ENCODE results near the gene SLC8A1.

SLC8A1 gene

DNA sequence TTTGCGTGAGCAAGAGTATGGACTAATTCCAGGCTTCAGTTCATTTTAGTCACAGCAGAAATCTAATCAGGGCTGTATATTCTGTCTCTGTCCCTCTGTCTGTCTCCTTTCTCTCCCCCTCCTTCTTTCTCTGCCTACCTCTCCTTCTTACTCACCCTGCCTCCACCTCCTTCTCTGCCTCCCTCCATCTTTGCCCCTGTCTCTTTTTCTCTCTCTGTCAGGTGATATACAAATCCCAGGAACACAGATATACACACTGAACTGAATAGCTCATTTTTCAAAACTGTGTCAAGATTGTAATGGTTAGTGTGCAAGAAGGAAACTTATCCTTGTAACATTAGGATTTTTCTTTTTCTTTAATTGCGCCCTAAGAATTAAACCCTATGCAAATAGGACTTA is 32.5 kb downstream of the SLC8A1 start:
- DNase-seq: no peak

DNA sequence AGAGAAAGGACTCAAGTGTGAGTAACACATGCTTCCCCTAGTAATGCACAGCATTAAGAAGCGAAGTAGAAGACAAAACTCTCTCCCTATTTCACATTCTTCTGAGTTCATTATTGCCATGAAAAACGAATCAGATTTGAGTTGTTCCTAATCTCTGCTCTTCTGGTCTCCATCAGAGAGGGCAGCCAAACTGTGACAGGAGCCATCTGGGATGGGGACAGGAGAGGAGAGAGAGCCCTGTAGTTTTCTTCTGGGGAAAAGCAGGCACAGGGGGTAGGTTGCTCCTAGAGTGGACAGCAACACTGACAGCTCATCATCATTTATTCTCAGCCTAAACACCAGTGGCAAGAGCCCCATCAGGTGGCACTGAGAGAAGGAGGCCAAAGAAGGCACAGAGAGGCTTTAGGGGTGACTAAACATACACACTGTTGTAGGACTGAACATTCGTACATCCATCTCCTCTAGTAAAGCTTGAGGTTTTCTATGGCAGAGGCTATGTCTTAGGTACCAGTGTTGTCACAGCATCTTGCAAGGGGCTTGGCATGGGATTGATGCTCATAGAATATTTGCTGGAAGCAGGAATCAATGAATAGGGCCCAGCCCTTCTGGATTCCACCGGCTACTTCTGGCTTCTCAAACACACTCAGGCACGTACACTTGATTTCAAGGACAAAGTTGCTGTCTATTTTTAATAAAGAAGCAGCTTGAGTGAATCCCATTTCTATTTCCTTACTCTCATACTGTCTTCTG is 33.1 kb downstream of the SLC8A1 start:
- DNase-seq: no peak

DNA sequence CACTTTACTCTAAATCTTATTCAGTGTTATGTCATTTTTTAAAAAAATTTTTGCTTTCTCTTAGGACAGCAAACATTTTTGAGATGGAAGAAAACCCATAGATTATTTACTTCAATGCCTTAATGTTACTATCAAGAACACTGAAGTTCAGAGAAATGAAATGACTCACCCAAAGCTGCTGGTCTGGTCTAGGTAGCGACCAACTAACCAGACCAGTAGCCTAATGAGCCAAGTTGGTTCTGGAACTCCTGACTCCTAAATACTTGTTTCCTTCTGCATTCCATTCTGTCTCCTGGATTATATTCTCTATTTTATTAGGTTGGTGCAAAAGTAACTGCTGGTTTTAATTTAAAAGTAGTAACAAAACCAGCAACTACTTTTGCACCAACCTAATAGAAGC is 35.4 kb downstream of the SLC8A1 start:
- no peak for DNase-seq

DNA sequence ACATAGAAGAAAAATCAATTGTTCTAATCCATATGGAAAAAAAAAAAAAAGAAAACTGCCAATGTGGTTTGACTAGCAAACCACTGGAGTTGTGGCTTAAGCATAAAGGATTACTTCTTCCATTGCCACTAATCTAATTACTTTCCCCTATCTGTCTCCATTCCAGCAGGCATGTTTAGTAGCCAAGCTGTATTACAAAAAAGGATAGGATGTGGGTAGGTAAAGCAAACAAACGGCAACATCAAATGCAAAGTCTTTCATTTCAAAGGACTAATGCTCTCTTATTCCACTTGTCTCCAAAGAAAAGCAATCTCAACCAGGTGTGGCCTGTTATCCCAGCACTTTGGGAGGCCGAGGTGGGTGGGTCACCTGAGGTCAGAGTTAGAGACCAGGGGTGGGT is 36.5 kb downstream of the SLC8A1 start:
- DNase-seq: no peak

DNA sequence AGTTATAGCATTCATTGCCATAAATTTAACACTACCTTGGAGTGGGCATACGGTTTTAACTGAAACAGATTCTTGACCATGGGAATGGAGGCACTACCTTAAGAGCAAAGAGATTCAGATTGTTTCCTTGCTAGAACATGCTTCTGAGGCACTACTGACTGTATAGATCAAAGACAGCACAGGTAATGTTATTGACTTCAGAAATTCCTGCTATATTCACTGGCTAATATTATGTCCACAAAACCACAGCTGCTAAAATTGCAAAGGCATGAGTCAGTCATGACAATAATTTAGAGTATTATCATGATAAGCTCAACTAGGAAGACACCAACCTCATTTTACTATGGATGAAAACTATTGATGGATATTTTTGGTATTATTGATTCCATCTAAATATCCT is 39.4 kb downstream of the SLC8A1 start:
- no peak for DNase-seq

DNA sequence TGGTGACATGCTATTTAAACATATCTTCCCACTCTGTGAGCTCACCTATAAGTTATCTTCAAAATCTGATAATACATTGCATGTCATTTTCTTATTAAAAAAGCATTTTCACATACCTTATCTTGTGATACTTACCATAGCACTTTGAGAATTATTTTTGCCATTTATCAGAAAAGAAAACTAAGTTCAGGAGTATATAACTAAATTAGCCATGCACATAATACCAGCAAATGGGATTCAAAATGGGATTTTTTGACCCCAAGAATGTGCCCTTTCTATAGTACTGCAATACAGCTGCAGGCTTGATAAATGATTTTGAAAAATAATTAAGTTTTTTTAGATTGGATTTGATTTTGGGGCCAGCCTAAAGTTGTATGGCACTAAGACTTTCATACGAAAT is 41.2 kb downstream of the SLC8A1 start:
- DNase-seq: no peak

DNA sequence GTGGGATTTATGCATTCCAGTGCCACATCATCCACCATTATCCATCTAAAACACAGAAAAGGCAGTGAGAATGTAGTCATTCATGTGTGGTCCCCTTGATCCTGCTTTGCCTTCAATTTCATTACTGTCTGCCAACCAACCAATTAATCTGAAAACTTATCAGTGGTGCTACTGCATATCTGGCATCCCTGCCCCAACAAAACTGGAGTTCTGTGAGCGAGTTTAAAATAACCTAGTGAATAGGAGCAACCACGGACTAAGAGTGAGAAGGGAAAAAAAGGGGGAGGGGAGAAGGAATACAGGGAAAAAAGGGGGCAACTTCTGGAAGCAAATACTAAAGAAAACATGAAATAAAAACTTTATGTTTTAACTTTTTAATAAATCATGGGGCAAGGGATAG is 42.2 kb downstream of the SLC8A1 start:
- no peak for DNase-seq

DNA sequence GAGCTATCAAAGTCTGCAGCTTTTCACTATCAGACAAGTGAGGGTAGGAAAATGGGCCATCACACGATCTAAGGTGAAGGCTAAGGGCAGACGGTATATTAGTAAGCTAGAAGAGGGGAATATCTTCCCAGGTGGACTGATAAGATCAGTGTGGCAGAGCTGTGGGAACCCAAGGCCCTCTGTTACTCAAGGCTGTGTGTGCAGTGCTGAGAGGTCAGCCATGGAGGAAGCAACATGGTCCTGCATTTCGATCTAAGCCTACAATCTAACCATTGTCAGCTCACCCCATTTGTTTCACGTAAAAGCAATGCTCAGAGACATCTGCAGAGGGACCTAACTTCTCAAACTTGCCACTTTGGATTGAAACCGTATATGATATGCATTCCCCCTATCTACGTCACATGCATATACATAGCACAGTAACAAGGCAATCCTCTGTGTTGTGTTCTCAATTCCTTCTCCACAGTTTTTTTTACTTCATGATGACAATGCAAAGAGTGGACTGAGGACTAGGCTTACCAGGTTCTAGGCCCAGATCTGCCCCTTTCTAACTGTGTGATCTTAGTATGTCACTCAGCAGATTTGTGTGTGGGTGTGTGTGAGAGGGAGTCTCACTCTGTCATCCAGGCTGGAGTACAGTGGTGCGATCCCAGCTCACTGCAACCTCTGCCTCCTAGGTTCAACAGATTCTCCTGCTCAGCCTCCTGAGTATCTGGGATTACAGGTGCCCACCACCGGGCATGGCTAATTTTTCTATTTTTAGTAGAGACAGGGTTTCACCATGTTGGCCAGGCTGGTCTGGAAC is 45.2 kb downstream of the SLC8A1 start:
- no peak for DNase-seq

DNA sequence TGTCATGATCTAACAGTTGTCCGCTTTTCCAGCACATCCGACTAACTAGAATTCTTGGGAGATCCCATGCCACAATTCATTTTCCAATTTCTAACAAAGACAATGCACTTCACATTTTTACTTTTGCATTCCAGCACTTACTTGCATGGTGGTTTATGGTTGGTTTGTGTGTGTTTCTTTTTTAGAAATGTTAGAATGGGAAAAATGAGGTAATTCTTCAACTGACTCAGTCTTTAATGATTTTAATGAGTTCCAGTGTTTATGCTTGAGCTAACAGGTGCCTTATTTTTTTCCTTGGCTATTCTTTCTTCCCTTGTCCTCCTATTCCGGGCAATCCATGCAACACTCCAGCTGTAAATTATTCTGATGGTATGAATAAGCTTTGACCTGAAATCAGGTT is 46.4 kb downstream of the SLC8A1 start:
- DNase-seq: no peak

DNA sequence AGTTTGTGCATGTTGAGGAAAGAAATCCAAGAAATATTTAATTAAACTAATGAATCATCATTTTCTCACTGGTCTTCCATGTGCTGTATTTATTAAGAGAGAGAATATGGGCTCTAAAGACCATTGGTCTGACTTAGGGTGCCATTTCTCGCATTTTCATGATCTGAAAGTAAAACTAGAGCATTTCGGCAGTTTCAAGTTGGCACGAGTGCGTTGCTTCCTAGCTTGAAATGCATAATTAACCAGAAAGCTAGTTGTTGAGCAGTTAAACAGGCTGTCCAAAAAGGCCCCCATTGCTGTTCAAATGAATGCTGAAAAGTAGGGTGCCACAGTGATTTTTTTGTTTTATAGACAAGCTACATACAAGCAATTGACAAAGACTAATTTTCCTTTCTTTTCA is 47.4 kb downstream of the SLC8A1 start:
- DNase-seq: no peak

DNA sequence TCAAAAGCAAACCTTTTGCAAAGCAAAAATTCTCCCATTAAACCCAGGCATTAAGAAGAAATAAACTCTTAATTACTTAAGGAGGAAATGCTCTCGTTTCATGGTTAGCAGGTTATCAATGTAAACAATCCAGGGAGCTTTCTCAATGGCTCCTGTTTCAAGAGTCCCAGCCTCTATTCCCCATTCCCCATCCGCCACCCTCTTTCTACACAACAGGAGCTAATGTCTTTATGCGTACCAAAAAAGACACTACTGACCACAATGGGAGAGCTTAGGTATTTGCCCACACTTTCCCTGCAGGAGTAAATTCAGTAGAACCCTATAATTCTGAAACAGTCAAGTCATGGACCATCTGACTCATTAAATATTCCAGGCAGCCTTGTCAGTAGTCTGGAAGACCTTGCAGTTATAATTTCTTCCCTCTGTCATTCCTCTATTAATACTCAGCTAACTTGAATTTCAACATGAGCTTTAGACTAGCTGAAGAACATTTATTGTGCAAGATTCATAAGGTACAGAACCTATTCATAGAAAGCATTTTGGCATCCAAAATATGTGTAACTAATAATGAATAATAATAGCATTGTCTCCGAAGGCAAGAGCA is 48.6 kb downstream of the SLC8A1 start:
- no peak for DNase-seq

DNA sequence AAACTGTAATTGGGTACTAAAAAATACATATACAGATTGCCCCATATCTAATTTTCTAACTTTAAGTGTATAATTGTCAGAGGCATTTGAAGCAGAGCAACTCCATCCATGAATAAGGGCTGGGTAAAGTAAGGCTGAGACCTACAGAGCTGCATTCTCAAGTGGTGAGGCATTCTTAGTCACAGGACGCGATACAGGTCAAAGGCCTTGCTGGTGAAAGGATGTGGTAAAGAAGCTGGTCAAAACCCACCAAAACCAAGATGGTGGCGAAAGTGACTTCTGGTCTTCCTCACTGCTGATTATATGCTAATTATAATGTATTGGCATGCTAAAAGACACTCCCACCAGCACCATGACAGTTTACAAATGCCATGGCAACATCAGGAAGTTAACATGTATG is 50.0 kb downstream of the SLC8A1 start:
- no peak for DNase-seq

DNA sequence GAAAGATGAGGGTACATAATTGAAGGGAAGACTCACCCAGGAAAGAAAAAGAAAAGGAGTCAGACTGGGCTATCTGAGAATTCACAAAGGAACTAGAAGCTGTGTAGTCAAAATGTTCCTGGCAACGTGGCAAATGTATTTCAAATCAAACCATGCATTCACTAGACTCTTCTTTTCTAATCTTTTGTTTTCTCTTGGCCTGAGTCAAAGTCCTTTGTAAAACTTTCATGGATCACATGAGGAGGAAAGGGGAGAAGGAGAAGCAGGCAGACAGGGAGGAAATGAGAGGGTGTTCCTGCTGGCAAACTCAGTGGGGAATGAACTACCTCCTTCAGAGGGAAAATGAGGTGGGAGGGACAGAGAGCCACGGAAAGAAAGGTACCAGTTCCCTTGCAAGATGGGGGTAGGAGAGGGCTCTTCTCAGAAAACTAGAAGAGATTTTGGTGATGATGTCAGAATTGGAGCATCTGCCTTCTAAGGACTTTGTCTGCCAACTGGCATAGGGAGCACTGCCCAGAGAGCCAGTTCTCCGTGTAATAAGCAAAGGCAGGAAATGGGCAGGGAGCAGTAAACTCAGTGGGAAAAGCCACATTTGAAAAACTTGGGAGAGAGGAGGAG is 51.4 kb downstream of the SLC8A1 start:
- no peak for DNase-seq

DNA sequence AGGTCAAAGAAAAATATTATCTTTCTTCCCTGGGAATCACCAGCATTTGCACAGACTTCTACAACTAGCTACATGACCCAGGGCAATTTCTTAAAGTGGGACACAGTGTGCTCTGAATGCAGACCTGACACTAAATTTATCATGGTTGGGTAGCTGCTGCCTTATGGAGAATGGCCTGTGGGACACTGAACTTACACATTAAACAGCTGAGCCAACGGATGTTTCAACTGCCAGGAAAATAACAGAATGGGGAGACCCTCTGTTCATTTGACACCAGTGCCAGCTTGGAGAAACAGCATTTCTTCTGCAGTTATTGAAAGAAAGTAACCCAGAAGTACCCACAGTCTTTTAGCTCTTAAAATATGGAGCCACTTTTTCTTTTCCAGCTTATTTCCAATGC is 54.1 kb downstream of the SLC8A1 start:
- no peak for DNase-seq

DNA sequence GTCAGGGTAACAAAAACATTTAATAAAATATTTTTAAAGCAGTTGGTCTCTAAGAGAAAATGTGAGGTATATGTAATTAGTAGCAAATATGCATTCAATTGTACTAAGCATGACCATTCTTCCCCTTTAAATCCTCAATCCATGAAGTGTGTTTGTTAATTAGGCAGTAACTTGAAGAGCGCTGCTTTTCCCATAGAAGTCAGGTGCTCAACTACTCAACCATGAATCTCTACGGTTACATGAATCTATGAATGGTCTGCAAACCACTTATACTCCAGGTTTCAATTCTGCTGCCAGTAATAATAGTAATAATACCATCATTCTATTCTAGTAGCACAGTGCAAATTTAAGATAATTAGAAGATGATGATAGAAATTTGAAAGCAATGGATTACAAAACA is 55.8 kb downstream of the SLC8A1 start:
- DNase-seq: no peak

DNA sequence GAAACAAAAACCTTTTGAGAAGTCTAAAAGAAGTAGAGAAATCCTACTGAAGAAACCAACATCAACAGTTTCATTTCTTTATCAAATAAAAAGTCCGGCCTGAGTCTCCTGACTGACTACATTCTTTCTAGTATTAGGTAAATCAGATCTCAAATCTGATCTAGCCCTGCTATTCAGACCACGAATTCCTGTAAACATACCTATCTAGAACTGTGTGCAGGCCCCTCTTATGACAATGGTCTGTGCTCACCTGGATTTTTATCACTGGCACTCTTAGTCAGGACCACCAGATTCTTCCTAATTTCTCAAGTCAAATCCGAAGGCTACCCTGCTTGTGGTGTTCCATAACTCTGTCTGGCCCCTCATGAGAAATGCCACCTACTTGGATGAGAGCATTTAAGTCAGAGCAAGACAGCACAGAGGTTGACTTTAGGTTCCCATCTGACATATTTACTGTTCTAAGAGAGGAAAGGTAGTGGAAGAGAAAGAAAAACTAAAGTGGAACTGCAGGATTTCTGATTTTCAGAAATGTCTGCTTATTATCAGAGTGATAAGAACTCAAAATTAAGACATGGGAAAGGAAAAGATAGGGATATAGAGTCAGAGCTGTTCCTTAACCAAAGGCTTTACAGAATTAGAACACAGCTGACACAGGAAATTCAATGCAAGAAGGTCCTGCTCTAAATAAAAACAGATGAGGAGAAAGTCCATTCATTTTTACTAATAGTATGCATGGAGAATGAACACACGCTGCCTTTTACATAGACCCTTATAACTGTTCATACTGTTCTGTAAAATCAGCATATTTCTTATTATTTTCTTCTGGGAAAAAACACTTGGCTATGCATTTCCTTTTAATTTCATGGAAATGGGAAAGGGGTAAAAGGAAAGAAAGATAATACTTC is 56.5 kb downstream of the SLC8A1 start:
- no peak for DNase-seq

DNA sequence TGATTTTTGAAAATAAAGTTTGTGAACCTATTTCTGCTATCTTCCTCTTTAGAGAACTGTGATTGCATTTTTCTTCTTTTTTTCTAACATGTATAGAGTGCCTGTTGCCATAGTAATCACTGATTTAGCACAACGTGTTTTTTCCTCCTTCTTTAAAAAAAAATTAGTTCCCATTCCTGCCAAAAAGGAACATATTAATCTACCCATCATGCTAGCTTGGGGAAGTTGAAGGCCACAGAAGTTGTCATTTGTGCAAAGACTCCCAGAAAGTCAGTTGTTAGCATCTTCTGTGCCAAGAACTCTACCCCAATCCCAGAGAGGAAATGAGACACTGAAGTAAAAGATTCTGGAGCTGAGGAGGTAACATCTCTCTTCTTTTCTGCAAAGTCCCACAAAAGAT is 57.3 kb downstream of the SLC8A1 start:
- DNase-seq: no peak

DNA sequence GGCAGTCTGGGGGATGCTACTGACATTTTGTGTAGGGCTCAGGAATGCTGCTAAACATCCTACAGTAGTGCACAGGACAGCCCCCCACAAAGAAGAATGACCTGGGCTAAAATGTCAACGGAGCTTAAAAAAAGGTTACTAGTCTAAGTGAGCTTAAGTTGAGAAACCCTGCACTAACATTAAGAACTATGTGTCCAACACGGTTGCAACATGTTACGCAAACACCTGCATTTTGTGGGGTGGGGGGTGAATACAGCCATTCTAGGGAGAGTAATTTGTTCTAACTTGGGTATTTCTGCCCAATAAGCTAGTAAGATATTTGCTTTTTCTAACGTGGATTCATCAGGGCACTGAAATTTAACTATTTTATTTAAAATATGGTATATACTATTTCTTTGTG is 57.9 kb downstream of the SLC8A1 start:
- DNase-seq: no peak

DNA sequence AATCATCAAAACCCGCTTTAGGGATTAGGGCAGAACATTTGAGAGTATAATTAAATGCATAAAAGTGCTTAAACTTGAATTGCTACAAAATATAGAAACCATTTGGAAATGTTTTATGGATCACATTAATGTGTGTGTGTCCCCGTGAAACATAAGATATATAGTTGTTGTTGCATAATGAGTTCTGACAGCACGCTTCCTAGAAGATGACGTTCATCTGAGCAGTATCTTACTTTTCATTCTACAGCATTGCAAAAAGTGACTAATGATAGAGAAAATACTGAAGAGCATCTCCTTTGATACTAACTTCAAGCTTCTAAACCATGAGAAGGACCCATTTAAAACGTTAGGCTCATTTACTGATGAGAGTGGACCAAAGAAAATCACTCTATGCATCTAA is 63.7 kb downstream of the SLC8A1 start:
- DNase-seq: no peak

DNA sequence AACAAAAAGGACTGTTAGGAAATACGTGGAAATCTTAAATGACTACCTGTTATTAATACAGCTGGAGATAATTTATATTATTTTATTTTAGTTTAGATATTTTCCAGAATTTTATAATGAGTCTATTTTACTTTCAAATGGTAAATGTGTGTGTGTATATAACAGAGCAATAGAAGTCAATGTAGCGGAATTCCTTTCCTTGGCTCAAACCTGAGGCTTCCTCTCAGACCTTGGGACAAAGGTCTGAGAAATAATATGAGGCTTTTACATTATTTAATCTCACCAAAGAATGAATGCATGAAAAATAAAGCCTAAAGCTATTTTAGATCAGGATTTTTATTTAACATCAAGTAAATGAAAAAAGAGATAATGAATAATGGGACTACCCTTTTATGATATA is 65.7 kb downstream of the SLC8A1 start:
- DNase-seq: no peak

DNA sequence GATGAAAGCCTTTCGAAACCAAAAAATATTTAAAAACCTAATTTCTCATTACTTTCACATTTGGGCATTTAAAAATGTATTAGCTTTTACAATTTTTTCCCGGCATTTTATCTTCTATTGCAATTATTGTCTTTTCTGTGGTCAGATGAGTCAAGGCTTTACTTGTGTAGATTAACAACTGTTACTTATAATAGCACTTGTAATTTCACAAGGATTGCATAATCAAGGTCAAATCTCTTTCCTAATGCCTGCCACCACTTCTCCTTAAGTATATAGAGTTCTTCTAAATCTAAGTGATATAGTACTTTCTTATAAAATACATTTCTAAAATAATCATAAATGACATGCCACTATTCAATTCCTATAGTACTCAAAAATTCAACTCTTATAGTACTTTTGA is 67.2 kb downstream of the SLC8A1 start:
- no peak for DNase-seq

DNA sequence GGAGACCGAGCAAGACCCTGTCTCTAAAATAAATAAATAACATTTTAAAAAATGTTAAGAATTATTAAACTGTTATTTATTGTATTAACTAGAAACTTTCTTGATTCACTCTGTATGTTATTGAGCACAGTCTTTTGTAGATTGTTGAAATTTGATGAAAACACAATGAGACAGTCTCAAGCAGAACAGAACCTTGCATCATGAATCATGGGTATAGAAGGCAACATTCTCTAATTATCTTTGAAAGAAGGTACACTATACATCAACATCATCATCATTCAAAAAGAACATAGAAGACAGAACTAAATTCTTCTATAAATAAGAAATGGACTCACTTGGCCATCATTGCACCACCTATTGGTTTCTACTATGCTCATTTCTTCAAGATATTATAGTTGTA is 67.7 kb downstream of the SLC8A1 start:
- DNase-seq: no peak

DNA sequence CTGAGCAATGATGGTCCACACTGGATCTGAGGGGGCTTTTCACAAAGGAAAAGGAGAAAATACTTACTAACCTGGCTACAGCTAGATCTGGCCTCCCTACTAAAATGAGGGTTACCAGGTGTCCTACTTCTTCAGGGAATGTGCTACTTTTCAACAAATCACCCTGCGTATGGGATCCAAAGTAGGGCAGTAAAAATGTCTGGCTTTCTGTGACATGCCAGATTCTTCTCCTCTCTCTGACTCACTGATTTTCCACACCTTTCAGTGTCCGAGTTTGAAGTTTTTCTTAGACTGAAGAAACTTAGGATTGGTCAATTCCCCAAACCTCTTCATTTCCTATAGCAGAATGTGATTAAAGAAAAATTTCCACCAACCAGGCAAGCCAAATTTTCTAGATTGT is 71.2 kb downstream of the SLC8A1 start:
- no peak for DNase-seq
